Tibial nerve (tissue), 4 donors: ENCODE results near the gene TNIP1.

Experiments used
- EP300 ChIP-seq, 2 donors: sonication (generic); formaldehyde crosslinking; IDR thresholded peaks; one replicate each; pipeline ENCODE4 v1.6.1; 2017; ENCODE audit warnings: antibody characterized with exemption in 2 of 2, mild to moderate bottlenecking in 1 of 2
- POLR2A ChIP-seq, 2 donors: fragments of 450-650 bp; IDR thresholded peaks; one replicate each; pipeline ENCODE4 v1.6.1; 2017; ENCODE audit warnings: antibody characterized with exemption in 2 of 2, mild to moderate bottlenecking in 2 of 2, moderate library complexity in 2 of 2
- TF ChIP-seq, protein P1 (sequence below), 5 experiments: fragments of 200-600 bp in 3 of 5; fragments of 450-650 bp in 2 of 5; sonication (generic) in 3 of 5; IDR thresholded peaks; one replicate each; pipeline ENCODE4 v1.5.1; 2016 to 2019; ENCODE audit warnings: antibody characterized with exemption in 5 of 5, mild to moderate bottlenecking in 3 of 5, moderate library complexity in 2 of 5

DNA sequence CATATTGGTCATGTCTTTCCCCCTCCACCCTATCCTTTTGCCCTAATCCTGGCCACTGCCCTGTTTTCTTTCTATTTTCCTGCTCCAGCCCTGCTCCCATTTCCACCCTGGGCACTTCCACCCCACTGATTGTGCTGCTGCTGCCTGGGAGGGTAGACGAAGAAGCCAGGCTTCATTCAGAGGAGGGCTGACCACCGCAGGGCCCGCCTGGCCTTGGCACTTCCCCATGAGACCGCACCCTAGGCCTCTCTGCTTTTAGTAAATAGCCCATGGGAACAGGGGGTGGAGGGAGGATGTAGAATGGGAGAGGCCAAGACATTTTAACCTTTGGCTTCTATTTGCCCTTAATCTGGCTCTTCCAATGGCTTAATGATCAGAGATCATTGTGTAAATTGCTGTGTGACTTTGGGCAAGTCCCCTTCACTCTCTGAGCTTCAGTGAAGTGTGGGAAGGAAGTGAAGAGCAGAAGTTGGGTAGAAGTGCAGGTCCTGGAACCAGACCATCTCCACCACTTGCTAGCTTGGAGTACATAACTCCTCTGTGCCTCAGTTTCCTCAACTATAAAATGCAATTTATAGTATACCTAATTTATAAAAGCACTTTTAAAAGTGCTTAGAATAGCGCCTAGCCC lies 74.0 kb downstream of the TNIP1 start:
- TF ChIP-seq, protein P1, sequence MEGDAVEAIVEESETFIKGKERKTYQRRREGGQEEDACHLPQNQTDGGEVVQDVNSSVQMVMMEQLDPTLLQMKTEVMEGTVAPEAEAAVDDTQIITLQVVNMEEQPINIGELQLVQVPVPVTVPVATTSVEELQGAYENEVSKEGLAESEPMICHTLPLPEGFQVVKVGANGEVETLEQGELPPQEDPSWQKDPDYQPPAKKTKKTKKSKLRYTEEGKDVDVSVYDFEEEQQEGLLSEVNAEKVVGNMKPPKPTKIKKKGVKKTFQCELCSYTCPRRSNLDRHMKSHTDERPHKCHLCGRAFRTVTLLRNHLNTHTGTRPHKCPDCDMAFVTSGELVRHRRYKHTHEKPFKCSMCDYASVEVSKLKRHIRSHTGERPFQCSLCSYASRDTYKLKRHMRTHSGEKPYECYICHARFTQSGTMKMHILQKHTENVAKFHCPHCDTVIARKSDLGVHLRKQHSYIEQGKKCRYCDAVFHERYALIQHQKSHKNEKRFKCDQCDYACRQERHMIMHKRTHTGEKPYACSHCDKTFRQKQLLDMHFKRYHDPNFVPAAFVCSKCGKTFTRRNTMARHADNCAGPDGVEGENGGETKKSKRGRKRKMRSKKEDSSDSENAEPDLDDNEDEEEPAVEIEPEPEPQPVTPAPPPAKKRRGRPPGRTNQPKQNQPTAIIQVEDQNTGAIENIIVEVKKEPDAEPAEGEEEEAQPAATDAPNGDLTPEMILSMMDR (IDR thresholded peaks at IDR 0.05): no peak
- TF ChIP-seq EP300 (IDR thresholded peaks at IDR 0.05) (no peak), POLR2A (IDR thresholded peaks at IDR 0.05) (no peak)
